Measurements from ENCODE around the gene HADHA. TPM values are rescaled to one million over a fixed set of nuclear protein-coding genes. Genes with fewer than 3 reads are reported as not detected.
"Not testable (repeated sequence)": the region's sequence is repeated elsewhere in the genome, so short reads cannot be mapped to it uniquely, and the experiment has no call there.

Gene HADHA
- polyA plus RNA-seq, 3 donors: 206 to 232 (median 215) TPM

- no peak for DNase-seq (ENCODE audit: extremely low read depth in 1 of 11, low read depth in 9 of 11, low spot score in 4 of 11)
These were observed 75.2 kb downstream of the HADHA start for GRCh38 chr2:26169226-26169625.

GRCh38 chr2:26168785-26169184 is 75.6 kb downstream of the HADHA start:
- no peak for DNase-seq (ENCODE audit: extremely low read depth in 1 of 11, low read depth in 9 of 11, low spot score in 4 of 11)

GRCh38 chr2:26166541-26166940 is 77.9 kb downstream of the HADHA start:
- DNase-seq (ENCODE audit: extremely low read depth in 1 of 11, low read depth in 9 of 11, low spot score in 4 of 11): not testable (repeated sequence)

GRCh38 chr2:26165403-26165802 is 79.0 kb downstream of the HADHA start:
- no peak for DNase-seq (ENCODE audit: extremely low read depth in 1 of 11, low read depth in 9 of 11, low spot score in 4 of 11)

- DNase-seq (ENCODE audit: extremely low read depth in 1 of 11, low read depth in 9 of 11, low spot score in 4 of 11): no peak
These were observed 79.7 kb downstream of the HADHA start for GRCh38 chr2:26164641-26165211.

- no peak for DNase-seq (ENCODE audit: extremely low read depth in 1 of 11, low read depth in 9 of 11, low spot score in 4 of 11)
These were observed 80.2 kb downstream of the HADHA start for GRCh38 chr2:26164231-26164630.

- DNase-seq (ENCODE audit: extremely low read depth in 1 of 11, low read depth in 9 of 11, low spot score in 4 of 11): no peak
These were observed 81.5 kb downstream of the HADHA start for GRCh38 chr2:26162963-26163362.

- no peak for DNase-seq (ENCODE audit: extremely low read depth in 1 of 11, low read depth in 9 of 11, low spot score in 4 of 11)
These were observed 82.5 kb downstream of the HADHA start for GRCh38 chr2:26161926-26162325.

GRCh38 chr2:26157580-26157979 is 86.9 kb downstream of the HADHA start:
- no peak for DNase-seq (ENCODE audit: extremely low read depth in 1 of 11, low read depth in 9 of 11, low spot score in 4 of 11)

GRCh38 chr2:26150243-26150642 is 94.2 kb downstream of the HADHA start:
- no peak for DNase-seq (ENCODE audit: extremely low read depth in 1 of 11, low read depth in 9 of 11, low spot score in 4 of 11)

GRCh38 chr2:26148501-26148900 is 95.9 kb downstream of the HADHA start:
- no peak for DNase-seq (ENCODE audit: extremely low read depth in 1 of 11, low read depth in 9 of 11, low spot score in 4 of 11)

- DNase-seq (ENCODE audit: extremely low read depth in 1 of 11, low read depth in 9 of 11, low spot score in 4 of 11): peak; percentile 26 to 47 (median 36)
These were observed 99.3 kb downstream of the HADHA start for GRCh38 chr2:26144953-26145680.

GRCh38 chr2:26144031-26144430 is 100.4 kb downstream of the HADHA start:
- DNase-seq (ENCODE audit: extremely low read depth in 1 of 11, low read depth in 9 of 11, low spot score in 4 of 11): no peak

- no peak for DNase-seq (ENCODE audit: extremely low read depth in 1 of 11, low read depth in 9 of 11, low spot score in 4 of 11)
These were observed 103.2 kb downstream of the HADHA start for GRCh38 chr2:26141145-26141769.

Other genes with a start within 250 kb of the HADHA start
- 100 to 1,000 TPM; 126 to 164 (median 145) TPM for gene RAB10, start 210.5 kb downstream of the HADHA start, polyA plus RNA-seq (ENCODE audit: insufficient read length in 3 of 3)
- 1 to 10 TPM; 6.7 to 8.9 (median 7.5) TPM for gene GAREM2, start 71.5 kb downstream of the HADHA start, polyA plus RNA-seq (ENCODE audit: insufficient read length in 3 of 3)
- 100 to 1,000 TPM; 153 to 168 (median 165) TPM for gene HADHB, start 307 bp upstream of the HADHA start, polyA plus RNA-seq (ENCODE audit: insufficient read length in 3 of 3)
- 10 to 100 TPM; 21.4 to 24.5 (median 24.0) TPM for gene SELENOI, start 101.5 kb upstream of the HADHA start, polyA plus RNA-seq (ENCODE audit: insufficient read length in 3 of 3)
- 1 to 10 TPM; 2.4 to 3.3 (median 3.0) TPM for gene ADGRF3, start 102.2 kb upstream of the HADHA start, polyA plus RNA-seq (ENCODE audit: insufficient read length in 3 of 3)
- gene DRC1, start 157.3 kb upstream of the HADHA start, polyA plus RNA-seq (ENCODE audit: insufficient read length in 3 of 3): 1 to 10 TPM; 1.6 to 4.6 (median 2.5) TPM
- gene OTOF, start 233.5 kb upstream of the HADHA start, polyA plus RNA-seq (ENCODE audit: insufficient read length in 3 of 3): under 1 TPM; 0.12 to 0.20 (median 0.15) TPM

All from renal cortex interstitium (tissue), 11 donors.